Measurements from ENCODE around the gene TAC4. TPM values are rescaled to one million over a fixed set of nuclear protein-coding genes. Genes with fewer than 3 reads are reported as not detected.

The TAC4 gene
- total and polyA plus RNA-seq, 2 of the 13 experiments (the other 11 are each of a cell fraction or from before 2014, with no cell fraction given): not detected

DNA sequence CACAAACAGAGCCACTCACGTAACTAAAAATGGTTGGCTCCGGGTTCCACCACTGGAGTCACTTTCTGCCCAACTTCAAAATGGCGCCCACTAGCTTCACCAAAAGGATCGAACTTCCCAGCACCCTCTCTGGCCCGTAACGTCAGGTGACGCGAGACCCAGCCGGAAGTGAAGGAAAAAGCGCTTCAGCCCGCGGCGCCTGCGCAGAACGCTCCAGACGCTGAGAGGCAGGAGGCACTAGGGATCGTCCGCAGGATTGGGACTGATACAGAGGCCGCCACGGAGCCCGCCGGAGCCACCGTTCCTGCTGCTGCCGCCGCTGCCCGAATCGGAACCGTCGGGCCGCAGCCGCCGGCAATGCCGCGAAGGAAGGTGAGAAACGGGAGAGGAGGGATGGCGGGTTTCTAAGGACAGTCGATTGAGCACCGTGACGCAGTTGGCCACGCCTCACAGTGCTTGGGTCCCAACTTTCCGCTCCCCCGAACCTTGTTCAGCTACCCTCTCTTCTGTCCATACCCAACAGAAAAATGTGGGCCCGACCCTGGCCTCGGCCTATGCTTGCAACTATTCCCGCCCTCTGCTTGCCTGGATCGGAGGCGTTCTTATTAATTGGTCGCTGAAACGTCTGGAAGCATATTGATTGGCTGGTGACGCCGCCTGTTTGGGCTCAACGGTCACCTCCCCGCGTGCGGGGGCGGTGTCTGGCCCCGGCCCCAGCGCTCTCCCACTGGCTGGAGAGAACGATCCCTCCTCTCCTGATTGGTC, 59.2 kb downstream of the TAC4 start, which contains the start of gene KAT7 (continued):
- TF ChIP-seq ZNF441 (CRISPR knock-in tag; IDR thresholded peaks at IDR 0.05; ENCODE audit: borderline replicate concordance): no peak; the same call in 1 of the 2 replicates
- peak; percentile 98 for TF ChIP-seq NFYC (CRISPR knock-in tag; IDR thresholded peaks at IDR 0.05)
- TF ChIP-seq, protein P1, sequence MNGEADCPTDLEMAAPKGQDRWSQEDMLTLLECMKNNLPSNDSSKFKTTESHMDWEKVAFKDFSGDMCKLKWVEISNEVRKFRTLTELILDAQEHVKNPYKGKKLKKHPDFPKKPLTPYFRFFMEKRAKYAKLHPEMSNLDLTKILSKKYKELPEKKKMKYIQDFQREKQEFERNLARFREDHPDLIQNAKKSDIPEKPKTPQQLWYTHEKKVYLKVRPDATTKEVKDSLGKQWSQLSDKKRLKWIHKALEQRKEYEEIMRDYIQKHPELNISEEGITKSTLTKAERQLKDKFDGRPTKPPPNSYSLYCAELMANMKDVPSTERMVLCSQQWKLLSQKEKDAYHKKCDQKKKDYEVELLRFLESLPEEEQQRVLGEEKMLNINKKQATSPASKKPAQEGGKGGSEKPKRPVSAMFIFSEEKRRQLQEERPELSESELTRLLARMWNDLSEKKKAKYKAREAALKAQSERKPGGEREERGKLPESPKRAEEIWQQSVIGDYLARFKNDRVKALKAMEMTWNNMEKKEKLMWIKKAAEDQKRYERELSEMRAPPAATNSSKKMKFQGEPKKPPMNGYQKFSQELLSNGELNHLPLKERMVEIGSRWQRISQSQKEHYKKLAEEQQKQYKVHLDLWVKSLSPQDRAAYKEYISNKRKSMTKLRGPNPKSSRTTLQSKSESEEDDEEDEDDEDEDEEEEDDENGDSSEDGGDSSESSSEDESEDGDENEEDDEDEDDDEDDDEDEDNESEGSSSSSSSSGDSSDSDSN (CRISPR knock-in tag; IDR thresholded peaks at IDR 0.05): peak; percentile 47; the same call in 1 of the 2 replicates
- no peak; the same call in none of the 2 replicates for TF ChIP-seq ZNF446 (CRISPR knock-in tag; IDR thresholded peaks at IDR 0.05)
- TF ChIP-seq FOXP1 (IDR thresholded peaks at IDR 0.05): no peak
- 0 out of 2 replicates have a peak, but pooled peaks have one; percentile 31 for TF ChIP-seq FOXP1 (CRISPR knock-in tag; IDR thresholded peaks at IDR 0.05)
- TF ChIP-seq FOXJ3 (CRISPR knock-in tag; IDR thresholded peaks at IDR 0.05; ENCODE audit: borderline replicate concordance): 0 out of 2 replicates have a peak, but pooled peaks have one; percentile 27
- peak; percentile 91 for TF ChIP-seq HES4 (CRISPR knock-in tag; IDR thresholded peaks at IDR 0.05; ENCODE audit: borderline replicate concordance)
- TF ChIP-seq NFYB (CRISPR knock-in tag; IDR thresholded peaks at IDR 0.05): peak; percentile 99
- peak; percentile 83; the same call in 1 of the 2 replicates for TF ChIP-seq ZNF768 (CRISPR knock-in tag; IDR thresholded peaks at IDR 0.05)
- TF ChIP-seq EZH2 (conservative IDR thresholded peaks at IDR 0.05; ENCODE audit: low read depth, low read length): no peak
- TF ChIP-seq, protein P2, sequence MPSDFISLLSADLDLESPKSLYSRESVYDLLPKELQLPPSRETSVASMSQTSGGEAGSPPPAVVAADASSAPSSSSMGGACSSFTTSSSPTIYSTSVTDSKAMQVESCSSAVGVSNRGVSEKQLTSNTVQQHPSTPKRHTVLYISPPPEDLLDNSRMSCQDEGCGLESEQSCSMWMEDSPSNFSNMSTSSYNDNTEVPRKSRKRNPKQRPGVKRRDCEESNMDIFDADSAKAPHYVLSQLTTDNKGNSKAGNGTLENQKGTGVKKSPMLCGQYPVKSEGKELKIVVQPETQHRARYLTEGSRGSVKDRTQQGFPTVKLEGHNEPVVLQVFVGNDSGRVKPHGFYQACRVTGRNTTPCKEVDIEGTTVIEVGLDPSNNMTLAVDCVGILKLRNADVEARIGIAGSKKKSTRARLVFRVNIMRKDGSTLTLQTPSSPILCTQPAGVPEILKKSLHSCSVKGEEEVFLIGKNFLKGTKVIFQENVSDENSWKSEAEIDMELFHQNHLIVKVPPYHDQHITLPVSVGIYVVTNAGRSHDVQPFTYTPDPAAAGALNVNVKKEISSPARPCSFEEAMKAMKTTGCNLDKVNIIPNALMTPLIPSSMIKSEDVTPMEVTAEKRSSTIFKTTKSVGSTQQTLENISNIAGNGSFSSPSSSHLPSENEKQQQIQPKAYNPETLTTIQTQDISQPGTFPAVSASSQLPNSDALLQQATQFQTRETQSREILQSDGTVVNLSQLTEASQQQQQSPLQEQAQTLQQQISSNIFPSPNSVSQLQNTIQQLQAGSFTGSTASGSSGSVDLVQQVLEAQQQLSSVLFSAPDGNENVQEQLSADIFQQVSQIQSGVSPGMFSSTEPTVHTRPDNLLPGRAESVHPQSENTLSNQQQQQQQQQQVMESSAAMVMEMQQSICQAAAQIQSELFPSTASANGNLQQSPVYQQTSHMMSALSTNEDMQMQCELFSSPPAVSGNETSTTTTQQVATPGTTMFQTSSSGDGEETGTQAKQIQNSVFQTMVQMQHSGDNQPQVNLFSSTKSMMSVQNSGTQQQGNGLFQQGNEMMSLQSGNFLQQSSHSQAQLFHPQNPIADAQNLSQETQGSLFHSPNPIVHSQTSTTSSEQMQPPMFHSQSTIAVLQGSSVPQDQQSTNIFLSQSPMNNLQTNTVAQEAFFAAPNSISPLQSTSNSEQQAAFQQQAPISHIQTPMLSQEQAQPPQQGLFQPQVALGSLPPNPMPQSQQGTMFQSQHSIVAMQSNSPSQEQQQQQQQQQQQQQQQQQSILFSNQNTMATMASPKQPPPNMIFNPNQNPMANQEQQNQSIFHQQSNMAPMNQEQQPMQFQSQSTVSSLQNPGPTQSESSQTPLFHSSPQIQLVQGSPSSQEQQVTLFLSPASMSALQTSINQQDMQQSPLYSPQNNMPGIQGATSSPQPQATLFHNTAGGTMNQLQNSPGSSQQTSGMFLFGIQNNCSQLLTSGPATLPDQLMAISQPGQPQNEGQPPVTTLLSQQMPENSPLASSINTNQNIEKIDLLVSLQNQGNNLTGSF (CRISPR knock-in tag; IDR thresholded peaks at IDR 0.05): peak; percentile 90
- TF ChIP-seq, protein P3, sequence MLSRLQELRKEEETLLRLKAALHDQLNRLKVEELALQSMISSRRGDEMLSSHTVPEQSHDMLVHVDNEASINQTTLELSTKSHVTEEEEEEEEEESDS (CRISPR knock-in tag; IDR thresholded peaks at IDR 0.05; ENCODE audit: borderline replicate concordance): no peak; the same call in 1 of the 2 replicates
- TF ChIP-seq TAF1 (CRISPR knock-in tag; IDR thresholded peaks at IDR 0.05): peak; percentile 99
- TF ChIP-seq BCL6 (CRISPR knock-in tag; IDR thresholded peaks at IDR 0.05): no peak; the same call in 1 of the 2 replicates
- no peak for TF ChIP-seq RBAK (CRISPR knock-in tag; IDR thresholded peaks at IDR 0.05)
- TF ChIP-seq ZNF713 (CRISPR knock-in tag; IDR thresholded peaks at IDR 0.05): no peak
- TF ChIP-seq, protein P4, sequence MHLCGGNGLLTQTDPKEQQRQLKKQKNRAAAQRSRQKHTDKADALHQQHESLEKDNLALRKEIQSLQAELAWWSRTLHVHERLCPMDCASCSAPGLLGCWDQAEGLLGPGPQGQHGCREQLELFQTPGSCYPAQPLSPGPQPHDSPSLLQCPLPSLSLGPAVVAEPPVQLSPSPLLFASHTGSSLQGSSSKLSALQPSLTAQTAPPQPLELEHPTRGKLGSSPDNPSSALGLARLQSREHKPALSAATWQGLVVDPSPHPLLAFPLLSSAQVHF (CRISPR knock-in tag; IDR thresholded peaks at IDR 0.05): no peak
- TF ChIP-seq ISL2 (CRISPR knock-in tag; IDR thresholded peaks at IDR 0.05): peak; percentile 65
- TF ChIP-seq HOXA7 (CRISPR knock-in tag; IDR thresholded peaks at IDR 0.05): no peak
- peak; percentile 68; the same call in 1 of the 2 replicates for TF ChIP-seq CCDC6 (CRISPR knock-in tag; IDR thresholded peaks at IDR 0.05)
- TF ChIP-seq ASH2L (IDR thresholded peaks at IDR 0.05; ENCODE audit: insufficient read length, low read depth, low read length): peak; percentile 97
- peak; percentile 25; the same call in 1 of the 2 replicates for TF ChIP-seq MIER2 (CRISPR knock-in tag; IDR thresholded peaks at IDR 0.05)

All from HepG2 (cell line).